ENCODE data around the gene INO80.
A peak's percentile ranks its signal among the peaks of the same experiment; 100 is the strongest.
"Not testable (repeated sequence)": the region's sequence is repeated elsewhere in the genome, so short reads cannot be mapped to it uniquely, and the experiment has no call there.

Gene INO80

GRCh38 chr15:40956541-40956982 lies 159.5 kb downstream of the INO80 start:
- Mint-ChIP-seq H3K27ac (peak overlapping the region; percentile 52), H3K4me1 (ENCODE audit: low read depth) (peaks cover 35% of the 10 kb centered on the region), H3K27me3 (ENCODE audit: low read depth) (no peaks in the 10 kb centered on the region), H3K4me3 (peak overlapping the region; percentile 17), H3K36me3 (ENCODE audit: low read depth) (peaks cover 4% of the 10 kb centered on the region), H3K9me3 (no peaks in the 10 kb centered on the region)
- no peak for DNase-seq (ENCODE audit: low spot score)

- Mint-ChIP-seq H3K9me3 (no peaks in the 10 kb centered on the region), H3K27ac (peak overlapping the region; percentile 52)
- DNase-seq (ENCODE audit: low spot score), result no peak
Measured at GRCh38 chr15:40955930-40956540, 160.0 kb downstream of the INO80 start.

GRCh38 chr15:40955141-40955903 lies 160.8 kb downstream of the INO80 start:
- DNase-seq (ENCODE audit: low spot score), result no peak
- H3K4me1 Mint-ChIP-seq (ENCODE audit: low read depth), result peaks cover 36% of the 10 kb centered on the region
- no peak overlapping the region for H3K27ac Mint-ChIP-seq
- H3K9me3 Mint-ChIP-seq, result no peaks in the 10 kb centered on the region
- peaks cover 4% of the 10 kb centered on the region for H3K36me3 Mint-ChIP-seq (ENCODE audit: low read depth)
- no peaks in the 10 kb centered on the region for H3K27me3 Mint-ChIP-seq (ENCODE audit: low read depth)
- peak overlapping the region; percentile 88 for H3K4me3 Mint-ChIP-seq

More at GRCh38 chr15:40955930-40956540, 160.0 kb downstream of the INO80 start:
- Mint-ChIP-seq H3K27me3 (ENCODE audit: low read depth) (no peaks in the 10 kb centered on the region), H3K36me3 (ENCODE audit: low read depth) (peaks cover 4% of the 10 kb centered on the region), H3K4me1 (ENCODE audit: low read depth) (peaks cover 36% of the 10 kb centered on the region), H3K4me3 (peak overlapping the region; percentile 22)

- Mint-ChIP-seq H3K4me1 (ENCODE audit: low read depth) (peaks cover 30% of the 10 kb centered on the region), H3K27ac (peak overlapping the region; percentile 81), H3K4me3 (peak overlapping the region; percentile 88)
- H3K9me3 Mint-ChIP-seq; H3K36me3 Mint-ChIP-seq (ENCODE audit: low read depth); DNase-seq (ENCODE audit: low spot score); H3K27me3 Mint-ChIP-seq (ENCODE audit: low read depth): not testable (repeated sequence)
Measured at GRCh38 chr15:40954158-40954848, 161.8 kb downstream of the INO80 start.

GRCh38 chr15:40953713-40954074 lies 162.4 kb downstream of the INO80 start:
- peak overlapping the region; percentile 81 for H3K27ac Mint-ChIP-seq
- peak overlapping the region; percentile 88 for H3K4me3 Mint-ChIP-seq
- no peaks in the 10 kb centered on the region for H3K27me3 Mint-ChIP-seq (ENCODE audit: low read depth)
- H3K36me3 Mint-ChIP-seq (ENCODE audit: low read depth), result peaks cover 4% of the 10 kb centered on the region
- no peaks in the 10 kb centered on the region for H3K9me3 Mint-ChIP-seq
- DNase-seq (ENCODE audit: low spot score), result no peak
- peaks cover 33% of the 10 kb centered on the region for H3K4me1 Mint-ChIP-seq (ENCODE audit: low read depth)

- H3K9me3 Mint-ChIP-seq, result no peaks in the 10 kb centered on the region
- peak within 1 kb of the TSS; percentile 85 for H3K27ac Mint-ChIP-seq
- peaks cover 33% of the 10 kb centered on the region for H3K4me1 Mint-ChIP-seq (ENCODE audit: low read depth)
- H3K36me3 Mint-ChIP-seq (ENCODE audit: low read depth), result peaks cover 4% of the 10 kb centered on the region
- peak; percentile 97 for DNase-seq (ENCODE audit: low spot score)
- H3K27me3 Mint-ChIP-seq (ENCODE audit: low read depth), result no peaks in the 10 kb centered on the region
- H3K4me3 Mint-ChIP-seq, result peak within 1 kb of the TSS; percentile 88
Measured at GRCh38 chr15:40952901-40953712, 163.0 kb downstream of the INO80 start, which contains the start of gene CHAC1. CHAC1 (plus strand) TSS chr15:40953471; CDS start chr15:40953584, 113 bp downstream.

- no peaks in the 10 kb centered on the region for H3K27me3 Mint-ChIP-seq (ENCODE audit: low read depth)
- peaks cover 33% of the 10 kb centered on the region for H3K4me1 Mint-ChIP-seq (ENCODE audit: low read depth)
- H3K4me3 Mint-ChIP-seq, result peak overlapping the region; percentile 88
- H3K9me3 Mint-ChIP-seq, result no peaks in the 10 kb centered on the region
- peaks cover 4% of the 10 kb centered on the region for H3K36me3 Mint-ChIP-seq (ENCODE audit: low read depth)
- peak overlapping the region; percentile 85 for H3K27ac Mint-ChIP-seq
- no peak for DNase-seq (ENCODE audit: low spot score)
Measured at GRCh38 chr15:40952301-40952900, 163.7 kb downstream of the INO80 start.

- H3K9me3 Mint-ChIP-seq, result no peaks in the 10 kb centered on the region
- H3K27ac Mint-ChIP-seq, result peak overlapping the region; percentile 32
- no peaks in the 10 kb centered on the region for H3K27me3 Mint-ChIP-seq (ENCODE audit: low read depth)
- H3K4me1 Mint-ChIP-seq (ENCODE audit: low read depth), result peaks cover 33% of the 10 kb centered on the region
- peaks cover 4% of the 10 kb centered on the region for H3K36me3 Mint-ChIP-seq (ENCODE audit: low read depth)
- peak overlapping the region; percentile 88 for H3K4me3 Mint-ChIP-seq
- DNase-seq (ENCODE audit: low spot score), result no peak
Measured at GRCh38 chr15:40951764-40952163, 164.3 kb downstream of the INO80 start.

GRCh38 chr15:40949756-40950207 lies 166.3 kb downstream of the INO80 start:
- no peaks in the 10 kb centered on the region for H3K27me3 Mint-ChIP-seq (ENCODE audit: low read depth)
- no peak overlapping the region for H3K4me3 Mint-ChIP-seq
- no peaks in the 10 kb centered on the region for H3K36me3 Mint-ChIP-seq (ENCODE audit: low read depth)
- no peaks in the 10 kb centered on the region for H3K9me3 Mint-ChIP-seq
- H3K27ac Mint-ChIP-seq, result no peak overlapping the region
- no peak for DNase-seq (ENCODE audit: low spot score)
- H3K4me1 Mint-ChIP-seq (ENCODE audit: low read depth), result peaks cover 33% of the 10 kb centered on the region

GRCh38 chr15:40948706-40949473 lies 167.2 kb downstream of the INO80 start:
- no peaks in the 10 kb centered on the region for H3K36me3 Mint-ChIP-seq (ENCODE audit: low read depth)
- no peak for DNase-seq (ENCODE audit: low spot score)
- H3K4me1 Mint-ChIP-seq (ENCODE audit: low read depth), result peaks cover 25% of the 10 kb centered on the region
- H3K4me3 Mint-ChIP-seq, result no peak overlapping the region
- H3K27me3 Mint-ChIP-seq (ENCODE audit: low read depth), result no peaks in the 10 kb centered on the region
- H3K27ac Mint-ChIP-seq, result no peak overlapping the region
- H3K9me3 Mint-ChIP-seq, result no peaks in the 10 kb centered on the region

GRCh38 chr15:40944510-40945296 lies 171.4 kb downstream of the INO80 start:
- no peak overlapping the region for H3K27ac Mint-ChIP-seq
- peak overlapping the region; percentile 4 for H3K4me3 Mint-ChIP-seq
- H3K36me3 Mint-ChIP-seq (ENCODE audit: low read depth), result no peaks in the 10 kb centered on the region
- H3K4me1 Mint-ChIP-seq (ENCODE audit: low read depth), result peaks cover 30% of the 10 kb centered on the region
- H3K27me3 Mint-ChIP-seq (ENCODE audit: low read depth), result no peaks in the 10 kb centered on the region
- no peaks in the 10 kb centered on the region for H3K9me3 Mint-ChIP-seq
- DNase-seq (ENCODE audit: low spot score), result no peak

GRCh38 chr15:40943764-40944365 lies 172.2 kb downstream of the INO80 start:
- no peaks in the 10 kb centered on the region for H3K36me3 Mint-ChIP-seq (ENCODE audit: low read depth)
- no peaks in the 10 kb centered on the region for H3K9me3 Mint-ChIP-seq
- DNase-seq (ENCODE audit: low spot score), result no peak
- H3K4me3 Mint-ChIP-seq, result peak overlapping the region; percentile 83
- no peak overlapping the region for H3K27ac Mint-ChIP-seq
- H3K27me3 Mint-ChIP-seq (ENCODE audit: low read depth), result no peaks in the 10 kb centered on the region
- H3K4me1 Mint-ChIP-seq (ENCODE audit: low read depth), result peaks cover 27% of the 10 kb centered on the region

Data from T-helper 2 cell treated with Interferon-gamma antibody and Interleukin-4, amounts not matched to agents 5 μg/mL and 100 μg/mL, for 36 hours (primary cell).